GM21528 (cell line): Measurements from ENCODE around the gene PPP1R16B.

ENCODE experiments used
- ATAC-seq: cut with Tn5 transposase; IDR thresholded peaks from one replicate; pipeline ENCODE4 v1.9.1; 2021; ENCODE audit warnings: mild to moderate bottlenecking, moderate library complexity; ENCODE audit not compliant: unreplicated experiment, low FRiP score

Gene PPP1R16B

DNA sequence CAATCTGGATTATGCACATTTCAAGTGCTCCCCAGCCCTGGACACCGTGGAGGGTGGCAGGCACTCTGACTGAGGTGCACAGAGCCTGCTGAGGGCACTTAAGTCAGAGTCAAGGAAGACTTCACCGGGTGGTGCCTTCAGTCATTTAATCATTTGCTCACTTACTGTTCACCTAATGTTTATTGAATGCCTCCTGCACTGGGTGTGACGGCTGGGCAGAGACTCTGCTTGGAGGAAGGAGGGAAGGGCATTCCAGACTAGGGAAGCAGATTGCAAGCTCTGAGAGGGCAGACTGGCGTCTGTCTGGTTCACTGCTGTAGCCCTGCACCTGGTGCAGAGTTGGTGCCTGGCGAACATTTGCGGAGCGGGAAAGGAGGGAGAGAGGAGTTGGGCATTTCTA lies 66.5 kb downstream of the PPP1R16B start:
- ATAC-seq: no peak

DNA sequence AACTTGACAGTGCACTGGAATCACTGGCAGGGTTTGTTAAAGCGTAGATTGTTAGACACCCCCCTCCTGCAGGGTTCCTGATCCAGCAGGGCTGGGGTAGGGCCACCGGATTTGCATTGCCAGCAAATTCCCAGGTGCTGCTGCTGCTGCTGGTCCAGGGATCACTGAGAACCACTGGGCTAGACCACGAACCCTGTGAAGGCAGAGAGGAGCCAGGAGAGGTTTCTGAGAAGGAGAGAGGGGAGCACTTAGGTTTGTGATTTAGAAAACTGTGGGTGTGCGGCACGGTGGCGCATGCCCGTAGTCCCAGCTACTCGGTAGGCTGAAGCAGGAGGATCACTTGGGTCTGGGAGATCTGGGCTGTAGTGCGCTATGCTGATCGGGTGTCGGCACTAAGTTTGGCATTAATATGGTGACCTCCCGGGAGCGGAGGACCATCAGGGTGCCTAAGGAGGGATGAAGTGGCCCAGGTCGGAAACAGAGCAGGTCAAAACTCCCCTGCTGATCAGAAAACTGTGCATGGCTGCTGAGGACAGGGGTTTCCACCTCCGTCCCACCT lies 67.1 kb downstream of the PPP1R16B start:
- ATAC-seq: no peak

DNA sequence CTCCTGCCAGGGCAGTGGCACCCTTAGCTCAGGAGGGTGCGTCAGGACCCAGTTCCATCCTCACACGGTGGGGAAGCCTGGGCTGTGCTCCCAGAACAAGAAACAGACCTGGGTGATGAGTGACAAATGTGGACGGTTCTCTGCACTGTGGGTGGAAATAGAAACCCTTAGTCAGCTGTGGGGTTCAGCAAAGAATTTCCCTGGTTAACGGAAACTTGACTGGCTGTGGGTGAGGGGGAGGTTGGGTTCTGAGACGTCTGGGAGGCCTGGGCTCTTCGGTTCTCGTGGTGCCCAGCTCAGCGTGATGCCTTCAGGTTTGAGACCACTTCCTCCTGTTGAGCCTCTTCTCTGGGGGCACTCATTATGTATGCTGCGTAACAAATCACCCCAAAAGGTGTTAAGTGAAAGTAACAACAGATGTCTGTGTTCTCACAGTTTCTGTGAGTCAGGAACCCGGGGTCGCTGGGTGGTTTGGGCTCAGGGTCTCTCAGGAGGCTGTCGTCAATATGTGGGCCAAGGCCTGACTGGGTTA lies 67.6 kb downstream of the PPP1R16B start:
- peak; percentile 62 for ATAC-seq

- peak; percentile 12 for ATAC-seq
These were observed 69.1 kb downstream of the PPP1R16B start for GRCh38 chr20:38874460-38875174.

- ATAC-seq: peak; percentile 57
These were observed 69.9 kb downstream of the PPP1R16B start for GRCh38 chr20:38875175-38875993.

DNA sequence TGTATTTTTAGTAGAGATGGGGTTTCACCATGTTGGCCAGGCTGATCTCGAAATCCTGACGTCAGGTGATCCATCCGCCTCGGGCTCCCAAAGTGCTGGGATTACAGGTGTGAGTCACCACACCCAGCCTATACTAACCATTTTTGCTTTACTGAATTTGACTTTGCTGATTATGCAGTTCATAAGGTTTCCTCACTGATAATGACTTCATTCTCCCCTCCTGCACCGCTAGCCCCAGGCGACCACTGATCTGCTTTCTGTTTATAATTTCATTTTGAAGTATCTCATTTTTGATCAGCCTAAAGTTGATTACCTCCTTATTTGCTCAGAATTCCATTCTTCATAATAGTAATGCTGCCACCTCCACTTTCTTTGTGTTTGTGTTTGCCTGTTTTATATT lies 72.0 kb downstream of the PPP1R16B start:
- ATAC-seq: no peak

- no peak for ATAC-seq
These were observed 73.4 kb downstream of the PPP1R16B start for GRCh38 chr20:38878866-38879265.

DNA sequence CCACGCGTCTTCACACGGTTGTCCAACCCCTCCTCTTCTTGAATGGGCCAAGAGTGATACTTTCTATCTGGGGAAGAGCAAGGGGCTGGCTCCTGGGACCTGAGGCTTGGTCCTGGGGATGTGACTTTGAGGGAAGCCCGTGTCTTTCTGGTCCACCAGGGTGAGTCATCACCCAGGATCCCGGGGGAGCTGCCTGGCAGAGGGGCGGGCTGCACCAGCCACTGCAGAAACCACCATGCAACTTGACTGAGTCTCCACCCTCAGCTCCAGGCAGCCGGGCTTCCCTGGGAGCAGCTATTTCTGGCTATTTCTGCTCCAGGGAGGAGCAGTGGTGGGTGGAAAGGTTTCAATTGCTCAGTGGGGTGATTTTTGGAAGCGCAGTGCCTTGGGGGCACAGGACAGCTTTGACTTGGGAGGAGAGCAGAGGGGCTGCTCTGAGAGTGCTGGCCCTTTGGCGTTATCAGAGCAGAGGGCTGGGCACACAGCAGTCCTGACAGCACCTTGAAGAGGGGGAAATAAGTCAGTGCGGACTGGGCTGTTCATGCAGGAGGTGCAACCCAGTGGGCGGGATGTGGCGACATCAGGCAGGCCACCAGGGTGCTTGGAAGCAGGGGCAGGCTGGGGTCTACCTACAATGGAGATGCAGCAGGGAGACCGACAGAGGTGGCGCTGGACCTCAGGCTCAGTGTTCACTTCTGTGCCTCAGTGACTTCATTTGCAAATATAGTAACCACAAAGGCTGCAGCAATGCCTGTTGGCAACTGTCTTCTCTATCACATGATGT lies 75.6 kb downstream of the PPP1R16B start:
- ATAC-seq: no peak

DNA sequence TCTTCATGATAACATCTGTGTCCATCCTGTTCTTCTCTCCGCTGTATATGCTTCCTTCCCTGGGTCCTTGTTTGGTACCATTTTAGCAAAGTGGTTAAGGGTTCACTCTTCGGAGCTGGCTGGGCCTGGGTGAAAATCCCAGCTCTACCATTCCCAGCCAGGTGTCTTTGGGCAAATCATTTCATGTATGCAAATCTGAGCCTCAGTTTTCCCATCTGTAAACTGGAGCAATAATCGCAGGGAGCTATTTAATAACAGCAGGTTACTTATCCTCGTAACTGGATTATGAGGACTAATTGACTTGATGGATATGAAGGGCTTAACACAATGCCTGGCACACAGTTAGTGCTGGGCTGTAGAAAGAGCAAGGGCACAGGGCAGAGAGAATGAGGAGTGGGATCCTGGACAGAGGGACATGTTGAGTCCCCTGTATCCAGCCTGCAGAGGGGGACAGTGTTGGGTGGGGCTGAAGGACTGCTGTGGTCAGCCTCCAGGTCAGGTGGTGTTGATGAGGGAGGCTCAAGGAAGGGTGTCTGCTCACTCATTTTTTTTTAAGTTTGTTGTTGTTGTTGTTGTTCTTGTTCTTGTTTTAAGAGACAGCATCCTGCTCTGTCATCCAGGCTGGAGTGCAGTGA lies 76.4 kb downstream of the PPP1R16B start:
- ATAC-seq: no peak

DNA sequence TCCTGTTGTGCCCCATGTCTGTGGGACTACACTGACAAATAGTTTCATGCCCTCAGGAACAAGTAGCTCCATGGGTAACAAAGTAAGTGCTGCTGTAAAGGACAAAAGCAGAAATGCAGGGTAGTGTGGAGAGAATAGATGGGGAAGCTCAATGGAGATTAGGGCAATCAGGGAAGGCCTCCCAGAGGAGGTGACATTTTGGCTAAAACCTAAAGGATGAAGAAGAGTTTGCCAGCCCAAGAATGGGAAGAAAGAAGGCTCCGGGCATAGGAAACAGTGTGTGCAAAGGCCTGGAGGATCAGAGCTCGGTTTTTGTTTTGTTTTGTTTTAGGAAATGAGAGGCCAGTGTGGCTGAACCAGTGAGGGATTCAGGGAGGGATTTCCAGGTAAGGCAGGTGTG lies 77.1 kb downstream of the PPP1R16B start:
- ATAC-seq: no peak

GRCh38 chr20:38883081-38883980 lies 77.8 kb downstream of the PPP1R16B start:
- no peak for ATAC-seq

GRCh38 chr20:38883981-38884733 lies 78.7 kb downstream of the PPP1R16B start:
- no peak for ATAC-seq

DNA sequence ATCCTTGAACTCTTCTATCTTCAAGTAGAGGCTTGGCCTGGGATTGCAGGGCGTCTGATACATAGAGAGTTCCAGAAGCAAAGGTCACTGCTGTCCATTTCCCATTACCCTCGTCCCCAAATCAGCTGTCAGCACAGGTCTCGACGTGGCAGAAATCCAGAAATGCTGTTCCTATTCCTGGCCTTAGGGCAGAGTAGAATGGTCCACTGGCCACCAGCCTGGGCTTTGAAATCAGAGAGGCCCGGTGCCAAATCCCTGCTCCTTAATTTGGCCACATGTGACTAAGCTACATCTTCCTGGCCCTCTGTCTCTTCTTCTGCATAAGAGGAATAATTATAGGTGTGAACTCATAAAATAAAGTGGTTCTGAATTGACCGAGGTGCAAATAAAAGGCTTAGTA lies 79.9 kb downstream of the PPP1R16B start:
- ATAC-seq: no peak

GRCh38 chr20:38888059-38888831 lies 82.7 kb downstream of the PPP1R16B start:
- no peak for ATAC-seq

DNA sequence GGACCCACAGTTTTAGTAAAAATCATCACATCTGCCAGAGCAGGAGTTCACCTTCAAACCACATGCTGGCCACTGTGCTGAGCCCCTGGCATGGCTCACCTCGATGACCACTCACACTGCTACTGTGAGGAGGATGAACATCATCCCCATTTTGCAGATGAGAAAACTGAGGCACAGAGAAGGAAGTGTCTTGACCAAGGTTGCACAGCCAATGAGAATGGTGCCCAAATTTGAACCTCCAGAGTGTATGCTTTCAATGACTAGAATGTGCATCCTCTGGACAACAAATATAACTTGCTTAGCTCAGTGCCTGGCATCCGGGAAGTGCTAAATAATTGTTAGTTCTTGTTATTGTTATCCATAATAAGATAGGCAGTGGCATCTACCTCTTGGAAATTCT lies 83.6 kb downstream of the PPP1R16B start:
- ATAC-seq: no peak

DNA sequence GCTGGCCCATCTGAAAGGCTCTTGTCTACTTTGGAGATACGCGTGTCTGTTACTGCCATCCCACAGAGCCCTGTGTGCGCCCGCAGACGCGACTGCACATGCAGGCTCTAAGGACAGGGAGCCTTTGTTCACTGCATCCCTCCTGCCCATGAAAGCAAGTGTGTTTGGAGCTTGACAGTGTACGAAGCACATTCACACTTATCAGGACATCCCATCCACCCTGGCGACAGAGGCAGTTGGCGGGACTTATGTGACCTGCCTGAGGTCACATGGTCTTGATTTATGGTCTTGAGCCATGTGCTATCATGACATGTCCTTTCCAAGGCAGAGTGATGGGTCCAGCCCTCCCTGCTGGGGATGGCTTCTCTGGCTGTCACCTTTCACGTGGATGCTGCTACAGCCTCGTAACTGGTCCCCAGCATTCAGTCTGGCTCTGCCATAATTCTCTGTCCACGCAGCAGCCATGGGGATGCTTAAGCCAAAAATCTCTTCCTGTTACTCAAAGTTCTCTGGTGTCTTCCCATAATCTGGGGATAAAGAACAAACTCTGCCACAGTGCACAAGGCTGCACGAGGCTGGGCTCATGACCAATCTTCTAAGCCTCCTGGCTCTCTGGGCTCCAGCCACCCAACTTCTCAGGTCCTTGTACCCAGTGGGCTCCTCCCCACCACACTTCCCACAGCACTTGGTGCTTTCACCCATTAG lies 84.4 kb downstream of the PPP1R16B start:
- ATAC-seq: no peak

GRCh38 chr20:38890497-38890818 lies 85.0 kb downstream of the PPP1R16B start:
- ATAC-seq: no peak
